GM12892 (cell line): ENCODE data around the gene GNPDA2.

Experiments used
- DNase-seq: peaks from one replicate; pipeline ENCODE4 v3.0.0; 2011; ENCODE audit not compliant: insufficient read length
- FAIRE-seq: peaks from 2 replicates; lab custom pipeline; 2011; peaks lifted over from hg19 to GRCh38; lab: Jason Lieb, UNC
- POLR2A ChIP-seq: IDR thresholded peaks from 2 replicates; pipeline ENCODE4 v1.6.1; 2011; ENCODE audit warnings: low read depth, low read length, control low read depth
- POLR2AphosphoS5 ChIP-seq: IDR thresholded peaks from 2 replicates; pipeline ENCODE4 v1.6.1; 2011; ENCODE audit warnings: low read depth, low read length, control low read depth
- TAF1 ChIP-seq: IDR thresholded peaks from 2 replicates; pipeline ENCODE4 v1.6.1; 2011; ENCODE audit warnings: low read depth, mild to moderate bottlenecking, control low read depth, low read length, borderline replicate concordance

The GNPDA2 gene

GRCh38 chr4:44678094-44679041, 48.0 kb downstream of the GNPDA2 start, which contains the start of gene GUF1:
GUF1 (plus strand) TSS chr4:44678420; CDS start chr4:44678623, 203 bp downstream.
- DNase-seq (peak; percentile 56), FAIRE-seq (peak; percentile 98)
- TF ChIP-seq TAF1 (peak; percentile 80), POLR2A (peak; percentile 95), POLR2AphosphoS5 (peak; percentile 91)

GRCh38 chr4:44675366-44675765, 51.0 kb downstream of the GNPDA2 start:
- FAIRE-seq (no peak), DNase-seq (no peak)
- TF ChIP-seq TAF1 = no peak
- no peak for TF ChIP-seq POLR2AphosphoS5
- no peak for TF ChIP-seq POLR2A

- DNase-seq (no peak), FAIRE-seq (no peak)
These were observed 51.9 kb downstream of the GNPDA2 start for GRCh38 chr4:44674471-44674870.

GRCh38 chr4:44671636-44672035, 54.7 kb downstream of the GNPDA2 start:
- TF ChIP-seq POLR2AphosphoS5 = no peak
- no peak for TF ChIP-seq TAF1
- TF ChIP-seq POLR2A = no peak
- no peak for DNase-seq
- FAIRE-seq = no peak

More at GRCh38 chr4:44674471-44674870, 51.9 kb downstream of the GNPDA2 start:
- no peak for TF ChIP-seq POLR2AphosphoS5
- no peak for TF ChIP-seq POLR2A
- no peak for TF ChIP-seq TAF1

GRCh38 chr4:44670506-44671199, 55.7 kb downstream of the GNPDA2 start:
- no peak for FAIRE-seq
- DNase-seq = no peak
- TF ChIP-seq TAF1 (no peak), POLR2AphosphoS5 (no peak), POLR2A (no peak)

GRCh38 chr4:44668526-44668925, 57.8 kb downstream of the GNPDA2 start:
- DNase-seq (no peak), FAIRE-seq (no peak)
- TF ChIP-seq POLR2A (no peak), TAF1 (no peak), POLR2AphosphoS5 (no peak)

GRCh38 chr4:44663539-44664263, 62.7 kb downstream of the GNPDA2 start:
- TF ChIP-seq TAF1 (no peak), POLR2A (no peak), POLR2AphosphoS5 (no peak)
- FAIRE-seq (no peak), DNase-seq (no peak)

GRCh38 chr4:44662623-44663005, 63.7 kb downstream of the GNPDA2 start:
- FAIRE-seq = no peak

GRCh38 chr4:44661940-44662622, 64.3 kb downstream of the GNPDA2 start:
- FAIRE-seq (no peak), DNase-seq (no peak)
- TF ChIP-seq TAF1 = no peak
- TF ChIP-seq POLR2A = no peak
- no peak for TF ChIP-seq POLR2AphosphoS5

More at GRCh38 chr4:44662623-44663005, 63.7 kb downstream of the GNPDA2 start:
- TF ChIP-seq POLR2A = no peak
- TF ChIP-seq POLR2AphosphoS5 = no peak
- no peak for TF ChIP-seq TAF1
- DNase-seq = no peak

GRCh38 chr4:44660396-44660795, 66.0 kb downstream of the GNPDA2 start:
- no peak for FAIRE-seq
- no peak for DNase-seq
- no peak for TF ChIP-seq POLR2A
- no peak for TF ChIP-seq TAF1
- no peak for TF ChIP-seq POLR2AphosphoS5
